ENCODE results near the gene UNC45A. TPM values are rescaled to one million over a fixed set of nuclear protein-coding genes. Genes with fewer than 3 reads are reported as not detected.

The UNC45A gene
- total RNA-seq, 1 donor: 66.5 TPM

GRCh38 chr15:90901175-90902039 is 33.7 kb upstream of the UNC45A start:
- no peak for DNase-seq (ENCODE audit: low read depth)
- H3K4me3 ChIP-seq (ENCODE audit: low read depth, low read length): peak overlapping the region; percentile 84

GRCh38 chr15:90902040-90902839 is 32.8 kb upstream of the UNC45A start:
- peak overlapping the region; percentile 84 for H3K4me3 ChIP-seq (ENCODE audit: low read depth, low read length)
- DNase-seq (ENCODE audit: low read depth): peak; percentile 80
- peak; percentile 79 for TF ChIP-seq CTCF (IDR thresholded peaks at IDR 0.05; ENCODE audit: insufficient read depth, low read length)

More at GRCh38 chr15:90901175-90902039, 33.7 kb upstream of the UNC45A start:
- no peak for TF ChIP-seq CTCF (IDR thresholded peaks at IDR 0.05; ENCODE audit: insufficient read depth, low read length)

- DNase-seq (ENCODE audit: low read depth): peak; percentile 28
- TF ChIP-seq CTCF (IDR thresholded peaks at IDR 0.05; ENCODE audit: insufficient read depth, low read length): no peak
- peak within 1 kb of the TSS; percentile 84 for H3K4me3 ChIP-seq (ENCODE audit: low read depth, low read length)
Observed at GRCh38 chr15:90902840-90903732, 32.0 kb upstream of the UNC45A start, which contains the start of gene MAN2A2. Gene MAN2A2 (plus strand): TSS chr15:90903302. CDS start chr15:90904208, 906 bp downstream.

GRCh38 chr15:90903733-90904536 is 31.1 kb upstream of the UNC45A start:
- no peak for DNase-seq (ENCODE audit: low read depth)
- H3K4me3 ChIP-seq (ENCODE audit: low read depth, low read length): peak overlapping the region; percentile 84
- no peak for TF ChIP-seq CTCF (IDR thresholded peaks at IDR 0.05; ENCODE audit: insufficient read depth, low read length)

- H3K4me3 ChIP-seq (ENCODE audit: low read depth, low read length): no peak overlapping the region
- DNase-seq (ENCODE audit: low read depth): no peak
- TF ChIP-seq CTCF (IDR thresholded peaks at IDR 0.05; ENCODE audit: insufficient read depth, low read length): no peak
Observed at GRCh38 chr15:90904746-90905145, 30.3 kb upstream of the UNC45A start.
